Activated CD4-positive, alpha-beta memory T cell treated with anti-CD3 and anti-CD28 coated beads for 36 hours (primary cell): ENCODE data around the gene CASKIN1. TPM values are rescaled to one million over a fixed set of nuclear protein-coding genes. Genes with fewer than 3 reads are reported as not detected.
"Not testable (repeated sequence)": the region's sequence is repeated elsewhere in the genome, so short reads cannot be mapped to it uniquely, and the experiment has no call there.

Experiments
- CTCF ChIA-PET: fragments of 350-600 bp; sonication (Branson Sonifier 250); formaldehyde crosslinking; loops from one replicate; lab custom pipeline; 2021; ENCODE audit warnings: antibody characterized with exemption, inconsistent platforms; lab: Charles Lee
- POLR2A ChIA-PET: fragments of 350-600 bp; sonication (Branson Sonifier 250); formaldehyde crosslinking; loops from one replicate; lab custom pipeline; 2021; ENCODE audit warnings: antibody characterized with exemption; lab: Charles Lee
- DNase-seq: peaks from one replicate; pipeline ENCODE4 v3.0.0-alpha.2; 2020
- H3K27ac Mint-ChIP-seq: one replicate; pipeline ENCODE4 v1.8.0; 2021; ENCODE audit warnings: mixed read lengths
- H3K27me3 Mint-ChIP-seq: one replicate; pipeline ENCODE4 v1.8.0; 2021; ENCODE audit warnings: mixed read lengths
- H3K36me3 Mint-ChIP-seq: one replicate; pipeline ENCODE4 v1.8.0; 2021; ENCODE audit warnings: mixed read lengths
- H3K4me1 Mint-ChIP-seq: one replicate; pipeline ENCODE4 v1.8.0; 2021; ENCODE audit warnings: low read depth, mixed read lengths
- H3K4me3 Mint-ChIP-seq: one replicate; pipeline ENCODE4 v1.8.0; 2021; ENCODE audit warnings: mild to moderate bottlenecking, mixed read lengths
- H3K9me3 Mint-ChIP-seq: one replicate; pipeline ENCODE4 v1.8.0; 2021; ENCODE audit warnings: mixed read lengths
- intact Hi-C: fragments of 100-400 bp; cut with micrococcal nuclease; formaldehyde crosslinking; loops from one replicate; pipeline ENCODE4 v1.15.1; 2023
- total RNA-seq, 2 experiments: library from RNA; stranded (reverse); gene quantifications; one replicate each; pipeline ENCODE4 v1.2.3, GENCODE V29; 2021

CASKIN1 gene
- total RNA-seq, 2 experiments from 2014 or later, result 0.36 to 0.83 TPM

- Mint-ChIP-seq H3K4me3 (peak overlapping the region; percentile 8), H3K9me3 (no peaks in the 10 kb centered on the region), H3K36me3 (peaks cover 27% of the 10 kb centered on the region), H3K4me1 (peaks cover 27% of the 10 kb centered on the region), H3K27ac (no peak overlapping the region), H3K27me3 (no peaks in the 10 kb centered on the region)
- POLR2A ChIA-PET, result no interaction called here
- DNase-seq, result peak; percentile 40
- intact Hi-C loops, result no loop called here
- CTCF ChIA-PET, result no interaction called here
Measured at GRCh38 chr16:2148714-2149629, 47.4 kb downstream of the CASKIN1 start.

- H3K36me3 Mint-ChIP-seq, result peaks cover 18% of the 10 kb centered on the region
- DNase-seq, result peak; percentile 51
- H3K27me3 Mint-ChIP-seq, result no peaks in the 10 kb centered on the region
- POLR2A ChIA-PET, result interaction anchor here (1.2 kb wide), 1 partner anchor 183 kb away, joined by 5 read pairs; the partner anchor contains the start of gene RPS2
- no peaks in the 10 kb centered on the region for H3K9me3 Mint-ChIP-seq
- CTCF ChIA-PET, result interaction anchor here (0.7 to 1.0 kb wide), 4 partner anchors 8 to 144 kb away, joined by 3 to 5 read pairs (median 4); partner anchors contain the start of genes NTHL1 and TSC2
- H3K27ac Mint-ChIP-seq, result no peak within 1 kb of the TSS
- intact Hi-C loops, result no loop called here
- H3K4me1 Mint-ChIP-seq, result peaks cover 24% of the 10 kb centered on the region
- peak within 1 kb of the TSS; percentile 8 for H3K4me3 Mint-ChIP-seq
Measured at GRCh38 chr16:2147981-2148671, 48.3 kb downstream of the CASKIN1 start, which contains the start of gene RAB26. Gene RAB26 (plus strand): TSS chr16:2148625. CDS start chr16:2148784, 159 bp downstream.

DNA sequence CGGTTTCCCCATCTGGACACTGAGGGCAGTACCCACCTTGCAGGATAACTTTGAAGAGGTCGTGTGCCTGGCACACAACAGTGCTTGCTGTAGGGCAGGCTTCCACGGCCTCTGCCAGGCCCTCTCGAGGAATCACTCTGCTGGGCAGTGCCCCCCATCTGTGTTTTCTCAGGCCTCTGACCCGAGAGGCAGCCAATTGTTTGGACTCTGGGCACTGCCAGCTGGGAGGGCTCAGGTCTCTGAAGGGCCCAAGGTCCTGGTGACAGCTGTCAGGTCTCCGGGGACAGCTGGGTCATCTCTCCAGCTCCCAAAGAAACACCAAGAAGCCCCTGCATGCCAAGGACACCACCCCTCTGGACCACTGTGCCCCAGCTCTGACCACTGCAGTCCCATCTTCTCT is 49.0 kb downstream of the CASKIN1 start:
- no peaks in the 10 kb centered on the region for H3K9me3 Mint-ChIP-seq
- POLR2A ChIA-PET, result interaction anchor here (1.2 to 4.8 kb wide), 2 partner anchors 7 to 183 kb away, joined by 5 to 26 read pairs; partner anchors contain the start of genes RPS2 and TRAF7
- peaks cover 12% of the 10 kb centered on the region for H3K36me3 Mint-ChIP-seq
- H3K27ac Mint-ChIP-seq, result no peak overlapping the region
- no peak for DNase-seq
- no peaks in the 10 kb centered on the region for H3K27me3 Mint-ChIP-seq
- no peak overlapping the region for H3K4me3 Mint-ChIP-seq
- intact Hi-C loops, result no loop called here
- peaks cover 23% of the 10 kb centered on the region for H3K4me1 Mint-ChIP-seq
- CTCF ChIA-PET, result interaction anchor here (0.7 to 1.0 kb wide), 5 partner anchors 9 to 143 kb away, joined by 3 to 5 read pairs (median 3); partner anchors contain the start of genes NPW, NTHL1 and TSC2

- no peak overlapping the region for H3K27ac Mint-ChIP-seq
- peaks cover 10% of the 10 kb centered on the region for H3K4me1 Mint-ChIP-seq
- no peak for DNase-seq
- H3K4me3 Mint-ChIP-seq, result no peak overlapping the region
- no peaks in the 10 kb centered on the region for H3K9me3 Mint-ChIP-seq
- H3K36me3 Mint-ChIP-seq, result no peaks in the 10 kb centered on the region
- intact Hi-C loops, result no loop called here
- no peaks in the 10 kb centered on the region for H3K27me3 Mint-ChIP-seq
- ChIA-PET POLR2A (interaction anchor here (4.8 kb wide), 1 partner anchor 8 kb away, joined by 26 read pairs; the partner anchor contains the start of gene TRAF7), CTCF (interaction anchor here (0.8 to 1.5 kb wide), 5 partner anchors 9 to 142 kb away, joined by 3 to 6 read pairs (median 4); partner anchors contain the start of genes PKD1 and TRAF7)
Measured at GRCh38 chr16:2145843-2146242, 50.6 kb downstream of the CASKIN1 start.

- Mint-ChIP-seq H3K4me3 (no peak overlapping the region), H3K36me3 (no peaks in the 10 kb centered on the region), H3K27me3 (no peaks in the 10 kb centered on the region), H3K4me1 (peaks cover 2% of the 10 kb centered on the region), H3K27ac (no peak overlapping the region), H3K9me3 (no peaks in the 10 kb centered on the region)
- intact Hi-C loops, result no loop called here
- ChIA-PET CTCF (interaction anchor here (1.0 to 2.0 kb wide), 3 partner anchors 11 to 140 kb away, joined by 3 to 7 read pairs (median 4); partner anchors contain the start of gene TRAF7), POLR2A (interaction anchor here (4.8 kb wide), 1 partner anchor 10 kb away, joined by 26 read pairs; the partner anchor contains the start of gene TRAF7)
- DNase-seq, result no peak
Measured at GRCh38 chr16:2143878-2144485, 52.4 kb downstream of the CASKIN1 start.

DNA sequence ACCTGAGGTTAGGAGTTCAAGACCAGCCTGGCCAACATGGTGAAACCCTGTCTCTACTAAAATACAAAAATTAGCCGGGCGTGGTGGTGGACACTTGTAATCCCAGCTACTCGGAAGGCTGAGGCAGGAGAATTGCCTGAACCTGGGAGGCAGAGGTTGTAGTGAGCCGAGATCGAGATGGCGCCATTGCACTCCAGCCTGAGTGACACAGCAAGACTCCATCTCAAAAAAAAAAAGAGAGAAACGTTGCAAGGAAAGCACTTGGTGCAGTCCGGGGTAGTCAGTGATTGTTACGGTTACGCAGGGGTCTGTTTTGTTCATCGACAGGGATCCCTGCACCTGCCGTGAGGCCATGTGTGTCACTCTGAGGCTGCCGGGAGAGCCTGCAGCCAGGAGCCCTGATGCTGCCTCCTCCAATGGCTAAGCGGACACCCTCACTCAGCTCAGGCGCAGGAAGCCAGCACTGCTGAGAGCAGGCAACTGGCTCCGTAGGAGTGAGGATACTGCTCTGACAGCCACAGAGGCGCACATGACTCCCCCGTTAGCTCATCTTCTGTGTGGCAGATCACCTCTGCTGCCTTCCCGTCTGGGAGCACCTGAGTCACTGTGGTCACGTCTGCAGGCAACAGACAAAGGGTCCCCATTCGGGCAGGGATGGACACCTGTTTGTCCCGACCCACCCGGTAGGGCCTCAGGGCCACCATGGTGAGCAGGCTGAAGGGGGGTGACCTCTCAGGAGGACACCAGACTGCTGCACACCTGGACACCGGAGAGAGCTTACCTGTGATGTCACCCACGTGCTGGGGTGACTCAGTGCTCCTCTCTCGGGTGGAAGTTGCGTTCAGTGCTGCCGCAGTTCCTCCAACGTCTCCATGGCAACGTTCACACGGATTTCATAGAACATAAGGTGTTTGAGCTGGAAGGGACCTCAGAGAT is 53.2 kb downstream of the CASKIN1 start:
- intact Hi-C loops, result no loop called here
- Mint-ChIP-seq H3K4me1 (peaks cover 2% of the 10 kb centered on the region), H3K27ac (no peak overlapping the region), H3K9me3 (no peaks in the 10 kb centered on the region), H3K36me3 (no peaks in the 10 kb centered on the region), H3K4me3 (no peak overlapping the region), H3K27me3 (no peaks in the 10 kb centered on the region)
- peak; percentile 29 for DNase-seq
- POLR2A ChIA-PET, result interaction anchor here (4.8 kb wide), 1 partner anchor 11 kb away, joined by 26 read pairs; the partner anchor contains the start of gene TRAF7
- CTCF ChIA-PET, result interaction anchor here (1.0 to 2.0 kb wide), 3 partner anchors 12 to 139 kb away, joined by 3 to 7 read pairs (median 4); partner anchors contain the start of gene TRAF7

DNA sequence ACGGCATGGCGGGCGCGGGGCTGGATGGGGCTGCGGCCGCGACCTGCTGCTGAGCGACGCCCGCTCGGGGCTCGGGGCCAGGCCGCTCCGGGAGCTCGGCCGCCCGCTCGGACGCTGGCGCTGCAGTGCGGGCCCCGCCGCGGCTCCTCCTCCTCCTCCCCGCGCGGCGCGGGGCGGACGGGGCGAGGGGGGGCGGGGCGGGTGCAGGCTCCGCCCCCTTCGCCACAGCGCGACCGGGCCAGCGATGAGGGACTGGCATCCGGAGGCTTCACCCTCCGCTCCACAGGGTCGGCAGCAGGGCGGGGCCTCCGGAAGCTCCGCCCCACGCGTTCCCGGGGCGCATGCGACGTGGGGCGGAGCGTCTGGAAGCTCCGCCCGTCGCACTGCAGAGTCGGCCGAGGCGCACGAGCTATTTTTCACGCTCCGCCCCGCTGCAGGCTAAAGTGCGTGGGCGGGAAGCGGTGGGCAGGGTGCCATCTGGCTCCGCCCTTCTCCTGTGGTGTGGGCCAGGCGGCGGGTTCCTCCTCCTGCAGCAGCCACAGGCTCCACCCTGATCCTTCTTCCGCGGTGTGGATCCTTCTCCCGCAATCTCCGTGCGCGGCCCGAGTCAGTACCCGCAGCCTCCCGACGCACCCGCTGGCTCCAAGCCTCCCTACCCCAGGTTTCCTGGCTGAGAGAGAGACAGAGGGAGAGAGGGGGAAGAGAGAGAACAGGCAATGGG is 60.5 kb downstream of the CASKIN1 start, which contains the start of gene PKD1:
PKD1 (minus strand) TSS at position 129 of the 721 bp plus-strand sequence. CDS start 209 bp downstream, outside the sequence.
- intact Hi-C loops, H3K9me3 Mint-ChIP-seq, H3K4me1 Mint-ChIP-seq, H3K27me3 Mint-ChIP-seq, H3K36me3 Mint-ChIP-seq: not testable (repeated sequence)
- peak within 1 kb of the TSS; percentile 88 for H3K4me3 Mint-ChIP-seq
- CTCF ChIA-PET, result interaction anchor here (1.1 to 1.2 kb wide), 3 partner anchors 10 to 113 kb away, joined by 4 to 5 read pairs (median 4); no protein-coding TSS in a partner anchor
- DNase-seq, result peak; percentile 98
- POLR2A ChIA-PET, result interaction anchor here (0.7 to 1.1 kb wide), 2 partner anchors 20 to 171 kb away, joined by 3 read pairs; partner anchors contain the start of genes RPS2 and TRAF7
- peak within 1 kb of the TSS; percentile 90 for H3K27ac Mint-ChIP-seq

- H3K4me1 Mint-ChIP-seq, H3K9me3 Mint-ChIP-seq, POLR2A ChIA-PET, intact Hi-C loops, H3K36me3 Mint-ChIP-seq, H3K27me3 Mint-ChIP-seq, H3K27ac Mint-ChIP-seq, CTCF ChIA-PET: not testable (repeated sequence)
- peak; percentile 23 for DNase-seq
- H3K4me3 Mint-ChIP-seq, result peak overlapping the region; percentile 66
Measured at GRCh38 chr16:2135071-2135470, 61.3 kb downstream of the CASKIN1 start.

DNA sequence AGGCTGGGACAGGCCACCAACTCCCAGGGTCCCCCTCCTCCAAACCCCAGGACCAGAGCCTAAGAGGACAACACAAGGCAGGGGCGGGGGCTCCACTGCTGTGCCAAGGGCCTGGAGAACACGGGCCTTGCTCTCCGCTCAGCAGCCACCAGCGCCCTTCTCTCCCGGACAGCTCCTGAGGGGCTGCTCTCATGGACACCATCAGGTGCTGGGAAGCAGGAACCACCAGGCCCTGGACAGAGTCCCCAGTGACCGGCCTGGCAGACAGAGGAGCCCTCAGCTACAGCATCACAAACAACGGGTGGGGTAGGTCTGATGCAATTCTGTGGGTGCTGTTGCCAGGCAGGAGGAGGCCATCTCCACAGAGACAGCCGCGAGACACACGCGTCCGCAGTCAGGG is 62.6 kb downstream of the CASKIN1 start:
- H3K9me3 Mint-ChIP-seq, H3K4me3 Mint-ChIP-seq, H3K27me3 Mint-ChIP-seq: not testable (repeated sequence)

GRCh38 chr16:2129890-2130447 is 66.4 kb downstream of the CASKIN1 start:
- H3K36me3 Mint-ChIP-seq, DNase-seq, H3K9me3 Mint-ChIP-seq, CTCF ChIA-PET, H3K27me3 Mint-ChIP-seq, H3K4me3 Mint-ChIP-seq, H3K27ac Mint-ChIP-seq, H3K4me1 Mint-ChIP-seq, intact Hi-C loops, POLR2A ChIA-PET: not testable (repeated sequence)

More for the DNA sequence above, 62.6 kb downstream of the CASKIN1 start:
- POLR2A ChIA-PET, H3K36me3 Mint-ChIP-seq, DNase-seq, H3K27ac Mint-ChIP-seq, CTCF ChIA-PET, H3K4me1 Mint-ChIP-seq, intact Hi-C loops: not testable (repeated sequence)
